Left colon (tissue), 2 donors: ENCODE data around the gene ZNF483. TPM values are rescaled to one million over a fixed set of nuclear protein-coding genes. Genes with fewer than 3 reads are reported as not detected.
"Not testable (repeated sequence)": the region's sequence is repeated elsewhere in the genome, so short reads cannot be mapped to it uniquely, and the experiment has no call there.

Experiments
- ATAC-seq: fragments of 200-7000 bp; cut with Tn5 transposase; one replicate; pipeline ENCODE4 v1.9.1; 2020; ENCODE audit warnings: mild to moderate bottlenecking, moderate library complexity
- DNase-seq, 2 donors: peaks; one replicate each; pipeline ENCODE4 v3.0.0-alpha.2; 2020
- intact Hi-C, 2 donors: fragments of 100-400 bp; cut with DNase I in 1 of 2; cut with micrococcal nuclease in 1 of 2; formaldehyde crosslinking; loops; one replicate each; pipeline versions ENCODE4 v1.11.2 to v1.14.0; 2022; cut with DNase I, micrococcal nuclease
- total RNA-seq, 2 donors: library from RNA; stranded (reverse); fragmentation: NEBNext Ultra II Directional; extraction: Animal tissue kit (Norgen Biotek cat#: 25700); gene quantifications; one replicate each; pipeline ENCODE4 v1.2.1, GENCODE V29; 2021
- donor health status: DM: no; HTN: no; CAD: no.
- donor health status: DM: yes; HTN: yes; CAD: no.

ZNF483 gene
- total RNA-seq, 2 donors from 2014 or later: 0.73 to 2.9 TPM

- ATAC-seq (no peak), DNase-seq (no peak)
- intact Hi-C loops: no loop called here
These were observed 76.4 kb downstream of the ZNF483 start for GRCh38 chr9:111601237-111602018.

GRCh38 chr9:111603041-111603440 lies 78.1 kb downstream of the ZNF483 start:
- no peak for ATAC-seq
- no peak for DNase-seq
- intact Hi-C loops: no loop called here

DNA sequence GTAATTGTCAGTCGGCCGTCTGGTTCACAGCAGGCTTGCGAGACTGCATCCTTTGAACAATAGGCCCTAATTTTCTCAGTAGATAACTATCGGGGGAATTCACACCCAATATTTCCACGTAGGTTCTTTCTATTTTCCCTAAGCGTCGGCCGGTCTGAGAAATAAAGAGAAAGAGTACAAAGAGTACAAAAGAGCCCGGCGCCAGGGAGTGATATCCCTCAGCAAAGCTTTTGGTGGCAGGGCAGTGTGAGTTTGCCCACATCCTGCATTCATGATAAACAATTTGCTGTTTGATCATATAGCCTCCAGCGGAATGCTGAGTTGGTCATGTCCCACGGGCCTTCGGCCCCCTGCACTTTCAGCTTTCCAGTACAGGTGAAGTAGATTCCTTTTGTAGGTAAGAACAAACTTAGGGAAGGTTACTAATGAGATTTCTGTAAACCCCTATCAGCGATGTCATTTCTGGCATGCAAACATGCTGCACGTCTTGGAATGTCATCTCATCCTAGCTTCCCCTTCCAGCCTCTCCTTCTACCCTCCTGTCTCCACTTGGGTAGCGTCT lies 79.2 kb downstream of the ZNF483 start:
- intact Hi-C loops: no loop called here
- DNase-seq (no peak), ATAC-seq (no peak)

GRCh38 chr9:111605041-111605559 lies 80.1 kb downstream of the ZNF483 start:
- intact Hi-C loops: no loop called here
- DNase-seq (peak in 1 of 2 donors; percentile 16), ATAC-seq (peak; percentile 77)

DNA sequence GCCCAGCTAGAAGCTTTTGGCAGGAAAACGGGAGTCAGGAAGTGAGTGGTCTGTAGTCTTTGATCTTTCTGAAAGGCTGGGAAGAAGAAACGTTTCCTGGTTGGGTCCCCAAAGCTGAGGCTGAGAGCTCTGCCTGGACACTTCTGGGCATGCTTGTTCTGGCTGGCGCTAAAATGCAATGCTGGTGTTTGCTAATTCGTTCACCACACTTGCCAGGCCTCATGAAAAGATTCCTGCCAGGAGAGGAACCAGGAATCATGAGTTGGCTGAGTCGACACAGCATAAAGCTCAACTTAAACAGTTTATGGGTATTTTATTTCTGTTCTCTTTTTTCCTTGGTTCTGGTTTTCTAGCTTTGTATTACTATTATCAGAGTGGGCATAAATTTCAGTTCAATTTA lies 85.2 kb downstream of the ZNF483 start:
- ATAC-seq: no peak
- intact Hi-C loops: no loop called here

GRCh38 chr9:111610845-111611244 lies 85.9 kb downstream of the ZNF483 start:
- DNase-seq (no peak), ATAC-seq (peak; percentile 44)
- intact Hi-C loops: no loop called here

More for the DNA sequence above, 85.2 kb downstream of the ZNF483 start:
- no peak for DNase-seq

DNA sequence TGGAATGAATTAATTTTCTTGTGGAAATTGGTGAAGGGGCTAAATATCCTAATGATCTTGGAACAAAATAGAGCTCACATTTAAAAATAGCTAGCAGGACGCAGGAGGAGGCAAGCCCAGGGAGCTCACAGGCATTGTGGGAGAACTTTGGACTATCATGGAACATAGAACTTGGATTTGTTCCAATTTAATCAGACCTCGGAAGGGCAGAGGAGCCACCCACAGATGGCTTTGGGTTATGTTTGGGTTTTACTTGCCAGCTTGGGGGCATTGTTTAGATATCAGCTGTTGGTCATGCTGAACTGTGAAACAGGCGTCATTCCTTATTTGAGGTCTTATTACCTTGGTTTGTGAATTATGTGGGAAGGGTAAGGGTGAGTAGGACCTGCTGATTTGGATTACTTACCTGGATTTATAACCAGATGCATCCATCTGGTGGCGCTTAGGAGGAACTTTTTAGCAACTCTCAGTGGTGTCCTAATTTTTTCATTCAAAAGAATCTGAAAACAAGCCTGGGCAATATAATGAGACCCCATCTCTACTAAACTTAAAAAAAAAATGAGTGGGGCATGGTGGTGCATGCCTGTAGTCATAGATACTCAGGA lies 88.6 kb downstream of the ZNF483 start:
- ATAC-seq (peak; percentile 97), DNase-seq (peak in 1 of 2 donors; percentile 21)
- intact Hi-C loops: no loop called here

GRCh38 chr9:111615928-111616327 lies 90.9 kb downstream of the ZNF483 start:
- intact Hi-C loops: no loop called here
- no peak for DNase-seq
- no peak for ATAC-seq

DNA sequence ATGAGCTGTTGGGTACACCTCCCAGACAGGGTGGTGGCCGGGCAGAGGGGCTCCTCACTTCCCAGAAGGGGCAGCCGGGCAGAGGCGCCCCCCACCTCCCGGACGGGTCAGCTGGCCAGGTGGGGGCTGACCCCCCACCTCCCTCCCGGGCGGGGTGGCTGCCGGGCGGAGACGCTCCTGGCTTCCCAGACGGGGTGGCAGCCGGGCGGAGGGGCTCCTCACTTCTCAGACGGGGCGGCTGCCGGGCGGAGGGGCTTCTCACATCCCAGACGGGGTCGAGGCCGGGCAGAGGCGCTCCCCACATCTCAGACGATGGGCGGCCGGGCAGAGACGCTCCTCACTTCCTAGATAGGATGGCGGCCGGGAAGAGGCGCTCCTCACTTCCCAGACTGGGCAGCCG lies 92.4 kb downstream of the ZNF483 start:
- ATAC-seq, intact Hi-C loops, DNase-seq: not testable (repeated sequence)

- ATAC-seq: peak; percentile 81
- DNase-seq: peak in 1 of 2 donors; percentile 24
- intact Hi-C loops: no loop called here
These were observed 97.0 kb downstream of the ZNF483 start for GRCh38 chr9:111621895-111622480.

DNA sequence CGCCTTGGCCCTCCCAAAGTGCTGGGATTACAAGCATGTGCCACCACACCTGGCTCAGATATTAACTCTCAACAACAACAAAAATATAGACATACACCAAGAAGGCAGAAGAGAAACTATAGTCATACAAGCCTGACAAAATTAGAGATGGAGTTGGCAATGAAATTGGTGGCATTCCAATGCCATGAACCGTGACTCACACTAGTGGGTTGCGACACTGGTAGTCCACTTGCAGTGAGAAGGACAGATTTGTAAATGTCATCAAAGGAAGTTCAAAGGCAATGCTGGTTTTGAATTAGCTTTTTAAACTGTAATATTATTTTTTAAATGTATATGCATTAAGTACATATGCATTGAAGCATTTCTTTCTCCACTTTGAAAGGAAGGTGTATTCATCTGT lies 97.6 kb downstream of the ZNF483 start:
- ATAC-seq (no peak), DNase-seq (no peak)
- intact Hi-C loops: no loop called here

Other genes starting within 250 kb of the ZNF483 start
- not detected for gene OR2K2, start 195.0 kb upstream of the ZNF483 start, total RNA-seq
- gene ECPAS, start 40.8 kb upstream of the ZNF483 start, total RNA-seq: 10 to 100 TPM; 79.5 to 89.4 TPM
- 10 to 100 TPM; 44.8 to 49.2 TPM for gene PTGR1, start 74.5 kb downstream of the ZNF483 start, total RNA-seq
- gene DNAJC25, start 106.2 kb downstream of the ZNF483 start, total RNA-seq: 1 to 10 TPM; 6.9 to 8.7 TPM
- gene GNG10, start 136.4 kb downstream of the ZNF483 start, total RNA-seq: 10 to 100 TPM; 17.7 to 25.8 TPM